NCI-H2107 treated with DMSO at 0.1 percent for 48 hours (cell line): ENCODE measurements around the gene ITGA11.

Experiments
- DNase-seq: peaks from one replicate; lab custom pipeline; 2025; ENCODE audit not compliant: unreplicated experiment; lab: John Stamatoyannopoulos, UW

The ITGA11 gene

DNA sequence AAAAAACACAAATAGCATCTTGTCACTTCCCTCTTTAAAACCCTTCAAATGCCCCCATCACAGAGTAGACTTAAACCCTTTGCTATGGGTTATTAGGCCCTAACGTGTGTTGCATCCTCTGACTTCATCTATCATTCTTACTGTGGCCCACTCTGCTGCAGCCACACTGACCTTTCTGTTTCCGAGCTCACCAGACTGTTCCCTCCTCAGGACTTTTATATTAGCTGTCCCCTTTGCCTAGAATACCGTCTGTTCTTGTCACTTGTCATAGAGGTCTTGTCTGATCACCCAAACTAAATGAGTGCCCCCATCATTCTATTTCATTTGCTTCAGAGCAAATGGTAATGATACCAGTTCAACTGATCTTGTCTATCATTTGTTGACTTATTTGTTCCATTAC is 155.3 kb downstream of the ITGA11 start:
- DNase-seq: no peak

DNA sequence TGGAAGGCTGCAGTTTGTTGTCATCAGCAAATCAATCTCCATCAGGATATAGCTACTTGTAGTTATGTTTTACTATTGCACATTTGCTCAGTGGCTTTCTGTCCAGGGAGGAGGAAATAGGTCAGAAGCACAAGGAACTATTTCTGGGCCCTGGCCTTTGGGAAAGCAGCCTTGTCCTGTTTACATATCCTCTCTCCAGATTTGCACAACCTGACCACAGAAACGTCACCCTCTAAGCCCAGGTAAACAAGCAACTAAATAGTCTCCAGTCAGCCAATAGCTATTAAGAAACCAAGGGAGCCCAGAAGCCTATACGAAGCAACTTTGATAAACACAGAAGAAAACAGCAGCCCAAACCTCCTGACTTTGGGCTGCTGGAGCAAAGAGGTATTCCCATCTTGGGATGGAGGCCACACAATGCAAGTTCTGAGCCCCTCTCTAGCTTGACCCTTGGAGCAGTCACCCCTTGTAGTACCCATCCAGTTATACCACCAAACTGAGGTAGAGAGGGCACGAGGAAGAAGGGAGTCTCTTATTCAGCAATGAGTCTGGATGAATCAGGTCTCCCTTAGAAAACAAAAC is 156.7 kb downstream of the ITGA11 start:
- no peak for DNase-seq

DNA sequence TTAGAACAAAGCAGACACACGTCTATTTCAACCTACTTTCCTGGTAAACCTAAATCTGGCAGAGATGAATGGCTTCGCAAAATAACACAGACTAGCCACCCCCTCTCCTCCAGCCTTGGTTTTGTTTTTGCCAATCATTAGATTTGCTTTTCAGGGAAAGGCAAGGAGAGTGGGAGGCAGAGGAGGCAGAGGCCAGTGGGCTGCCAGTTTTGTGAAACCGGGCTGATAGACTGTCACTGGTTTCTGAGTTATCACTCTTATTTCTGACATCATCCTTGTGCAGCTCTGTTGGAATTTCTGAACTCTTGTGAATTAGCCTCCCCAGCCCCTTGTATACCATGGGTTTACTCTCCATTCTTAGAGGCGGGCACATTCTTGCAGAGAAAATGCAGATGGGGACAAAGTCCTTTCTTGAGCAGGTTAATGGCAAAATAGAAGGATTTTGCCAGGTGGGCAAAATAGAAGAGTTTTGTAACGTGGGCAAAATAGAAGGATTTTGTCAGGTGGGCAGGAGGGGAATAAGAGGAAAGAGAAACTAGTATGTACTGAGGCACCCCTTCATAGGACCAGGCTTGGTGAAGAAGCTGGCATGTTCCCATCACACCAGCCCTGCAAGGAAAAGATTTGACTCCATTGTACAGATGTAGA is 157.6 kb downstream of the ITGA11 start:
- no peak for DNase-seq

DNA sequence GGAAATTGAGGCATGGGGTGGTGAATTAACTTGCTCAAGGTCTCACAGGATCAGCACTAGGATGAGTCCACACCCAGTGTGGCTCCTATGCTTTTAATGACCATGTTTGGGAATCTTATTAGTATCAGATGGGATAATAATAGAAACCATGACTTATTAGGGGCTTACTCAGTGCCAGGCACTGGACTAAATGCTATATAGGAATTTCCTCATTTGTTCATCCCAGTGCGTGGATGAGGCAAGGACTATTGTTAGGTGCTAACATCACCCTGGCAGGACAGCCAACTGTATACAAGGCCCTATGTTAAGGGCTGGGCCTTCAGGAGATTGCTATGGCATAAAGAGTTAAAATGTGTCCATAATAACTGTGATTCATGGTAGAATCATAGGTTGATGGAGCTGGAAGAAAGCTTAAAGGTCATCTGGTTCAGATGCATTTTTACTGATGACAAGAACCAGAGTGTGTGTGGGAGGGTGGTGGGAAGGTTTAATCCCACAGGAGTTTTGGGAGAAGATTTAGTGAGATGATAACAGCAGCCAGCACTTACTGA is 159.2 kb downstream of the ITGA11 start:
- DNase-seq: no peak

DNA sequence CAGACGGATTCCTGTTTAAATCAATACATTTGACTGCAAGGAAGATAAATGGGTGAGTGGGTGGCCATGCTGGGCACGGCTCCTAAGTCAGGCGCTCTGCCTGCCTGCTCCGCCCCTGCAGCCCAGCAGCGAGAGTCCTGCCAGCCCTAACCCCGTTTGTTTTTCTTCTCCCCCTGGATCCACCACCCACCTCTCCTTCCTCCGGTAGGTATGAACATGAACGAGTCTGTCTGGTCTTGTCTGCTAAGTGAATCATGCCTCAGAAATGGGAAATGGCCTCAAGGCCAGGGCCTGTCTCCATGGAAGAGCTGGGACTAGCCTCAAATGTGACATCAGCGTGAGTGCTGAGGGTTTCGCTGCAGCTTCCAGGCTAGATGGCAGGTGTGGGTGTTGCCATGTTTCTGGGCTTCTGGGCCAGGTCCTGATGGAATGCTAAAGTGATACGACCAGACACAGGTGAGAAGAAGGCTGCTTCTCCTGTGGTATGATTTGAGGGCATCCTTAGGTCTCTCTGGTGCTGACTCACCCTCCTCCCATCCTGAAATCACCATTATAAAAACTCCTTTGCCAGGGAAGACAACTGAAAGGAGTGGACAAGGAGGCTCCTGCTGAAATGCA is 160.0 kb downstream of the ITGA11 start:
- DNase-seq: no peak

DNA sequence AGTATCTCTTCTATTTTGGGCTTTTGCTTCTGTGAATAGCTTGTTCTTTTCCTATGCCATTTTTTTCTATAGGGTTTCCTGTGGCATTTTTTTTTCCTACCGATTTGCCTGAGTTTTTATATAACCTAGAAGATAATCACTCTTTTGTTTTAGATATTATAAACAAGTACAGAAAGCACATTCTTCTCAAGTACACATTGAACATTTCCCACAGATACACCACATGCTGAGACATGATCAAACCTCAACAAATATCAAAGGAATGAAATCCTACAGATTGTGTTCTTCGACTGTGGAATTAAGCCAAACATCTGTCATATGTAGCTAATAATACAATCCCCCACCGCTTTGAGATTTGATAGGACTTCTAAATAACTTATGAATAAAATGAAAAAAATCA is 163.6 kb downstream of the ITGA11 start:
- DNase-seq: no peak

DNA sequence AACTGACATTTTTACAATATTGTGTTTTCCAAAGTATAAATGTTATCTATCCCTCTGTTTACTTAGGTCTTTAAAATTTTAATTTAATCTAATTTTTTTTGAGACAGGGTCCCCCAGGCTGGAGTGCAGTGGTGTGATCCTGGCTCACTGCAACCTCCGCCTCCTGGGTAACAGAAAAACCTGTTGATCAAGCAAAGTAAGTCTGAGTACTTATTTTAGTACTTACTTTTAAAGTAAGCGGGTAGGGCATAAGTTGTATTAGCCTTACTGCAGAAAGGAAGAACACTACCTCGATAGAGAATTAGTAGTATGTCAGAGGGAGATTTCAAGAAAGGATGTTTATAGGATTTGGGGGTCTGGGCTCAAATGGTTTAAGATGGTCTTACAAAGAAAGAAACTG is 166.3 kb downstream of the ITGA11 start:
- DNase-seq: no peak

DNA sequence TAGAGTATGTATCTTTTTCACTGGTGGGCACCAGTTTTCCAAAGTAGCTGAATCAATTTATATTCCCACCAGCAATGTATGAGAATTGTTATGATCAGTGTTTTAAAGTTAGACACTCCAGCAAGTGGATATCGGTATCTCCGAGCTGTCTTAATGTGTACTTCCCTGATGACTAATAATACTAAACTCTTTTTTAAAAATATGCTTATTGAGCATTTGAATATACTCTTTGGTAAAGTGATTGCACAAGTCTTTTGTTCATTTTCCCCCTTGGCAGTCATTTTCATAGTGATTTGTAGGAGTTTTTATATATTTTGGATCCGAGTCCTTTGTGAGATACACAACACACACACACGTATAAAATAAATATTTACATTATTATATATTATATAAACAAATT is 166.9 kb downstream of the ITGA11 start:
- DNase-seq: no peak

DNA sequence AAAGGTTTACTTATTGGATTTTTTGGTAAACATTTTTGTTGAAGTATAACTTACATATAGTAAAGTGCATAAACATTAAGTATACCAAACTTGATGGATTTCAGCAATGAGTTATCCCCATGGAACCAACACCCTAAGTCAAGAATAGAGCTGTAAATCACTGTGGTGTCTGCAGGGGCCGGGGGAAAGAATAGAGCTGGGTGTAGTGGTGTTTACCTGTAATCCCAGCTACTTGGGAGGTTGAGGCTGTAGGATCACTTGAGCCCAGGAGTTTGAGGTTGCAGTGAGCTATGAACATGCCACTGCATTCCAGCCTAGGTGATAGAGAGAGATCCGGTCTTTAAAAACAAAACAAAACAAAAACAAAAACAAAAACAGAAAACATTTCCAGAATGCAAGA is 167.7 kb downstream of the ITGA11 start:
- no peak for DNase-seq

DNA sequence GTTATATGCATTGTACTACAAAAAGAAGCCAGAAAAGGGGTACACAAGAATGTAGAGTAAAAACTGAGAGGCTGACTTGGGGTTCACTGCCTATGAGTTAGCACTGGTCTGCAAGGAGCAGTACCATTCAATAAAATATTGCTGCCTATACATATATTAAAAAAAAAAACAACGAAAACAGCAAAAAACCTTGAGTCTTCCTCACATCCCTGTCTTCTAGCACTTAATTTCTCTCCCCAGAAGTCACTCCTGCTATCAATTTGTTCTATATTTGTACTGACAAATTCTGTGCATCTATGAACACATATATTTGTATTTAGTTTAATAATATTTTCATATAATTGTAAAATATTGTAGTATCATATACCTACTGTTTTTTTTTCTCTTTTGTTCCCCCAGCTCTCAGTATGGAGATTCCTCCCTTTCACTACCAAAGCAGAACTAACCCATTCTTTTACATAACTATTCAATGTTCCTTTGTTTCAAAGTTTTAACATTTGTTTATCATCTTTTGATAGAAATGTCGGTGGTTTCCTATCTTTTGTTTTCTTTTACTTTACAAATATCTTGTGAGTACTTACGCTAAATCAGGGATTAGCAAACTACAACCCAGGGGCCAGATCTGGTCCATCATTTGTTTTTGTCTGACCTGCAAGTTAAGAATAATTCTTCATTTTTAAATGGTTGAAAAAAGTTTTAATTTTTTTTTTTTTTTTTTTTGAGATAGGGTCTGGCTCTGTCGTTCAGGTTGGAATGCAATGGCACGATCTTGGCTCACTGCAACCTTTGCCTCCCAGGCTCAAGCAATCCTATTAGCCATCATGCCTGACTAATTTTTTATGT is 169.2 kb downstream of the ITGA11 start:
- no peak for DNase-seq

DNA sequence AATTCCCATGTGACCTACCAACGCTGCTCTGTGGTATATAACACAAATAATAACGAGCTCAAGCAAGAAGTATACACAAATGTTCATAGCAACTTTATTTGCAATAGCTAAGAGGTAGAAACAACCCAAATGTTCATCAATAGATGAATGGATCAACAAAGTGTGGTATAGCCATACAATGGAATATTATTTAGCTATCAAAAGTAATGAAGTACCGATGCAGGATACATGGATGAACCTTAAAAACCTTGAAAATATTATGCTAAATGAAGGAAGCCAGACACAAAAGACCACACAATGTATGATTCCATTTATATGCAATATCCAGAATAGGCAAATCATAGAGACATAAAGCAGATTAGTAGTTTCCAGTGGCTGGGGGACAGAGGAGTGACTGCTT is 170.0 kb downstream of the ITGA11 start:
- DNase-seq: no peak

DNA sequence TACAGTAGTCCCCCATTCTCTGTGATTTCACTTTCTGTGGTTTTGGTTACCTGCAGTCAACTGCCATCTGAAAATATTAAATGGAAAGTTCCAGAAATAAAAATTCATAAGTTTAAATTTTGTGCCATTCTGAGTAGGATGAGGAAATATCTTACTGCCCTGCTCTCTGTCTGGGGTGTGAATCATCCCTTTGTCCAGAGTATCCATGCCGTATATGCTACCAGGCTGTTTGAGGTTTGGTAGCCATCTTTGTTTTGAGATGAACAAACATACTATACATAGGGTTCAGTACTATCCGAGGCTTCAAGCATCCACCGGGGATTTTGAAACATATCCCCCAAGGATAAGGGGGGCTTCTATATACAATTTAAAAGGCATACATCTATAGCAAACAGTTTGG is 170.7 kb downstream of the ITGA11 start:
- no peak for DNase-seq

DNA sequence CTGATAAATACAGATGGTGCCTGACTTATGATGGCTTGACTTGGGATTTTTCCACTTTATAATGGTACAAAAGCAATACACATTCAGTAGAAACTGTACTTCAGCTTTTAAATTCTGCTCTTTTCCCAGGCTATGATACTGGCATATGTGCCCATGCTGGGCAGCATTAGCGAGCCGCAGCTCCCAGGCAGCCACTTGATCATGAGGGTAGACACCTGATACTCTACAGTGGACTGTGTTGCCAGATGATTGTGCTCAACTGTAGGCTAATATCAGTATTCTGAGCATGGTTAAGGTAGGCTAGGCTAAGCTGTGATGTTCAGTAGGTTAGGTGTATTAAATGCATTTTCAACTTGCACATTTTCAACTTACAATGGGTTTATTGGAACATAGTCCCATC is 172.1 kb downstream of the ITGA11 start:
- DNase-seq: peak; percentile 18

DNA sequence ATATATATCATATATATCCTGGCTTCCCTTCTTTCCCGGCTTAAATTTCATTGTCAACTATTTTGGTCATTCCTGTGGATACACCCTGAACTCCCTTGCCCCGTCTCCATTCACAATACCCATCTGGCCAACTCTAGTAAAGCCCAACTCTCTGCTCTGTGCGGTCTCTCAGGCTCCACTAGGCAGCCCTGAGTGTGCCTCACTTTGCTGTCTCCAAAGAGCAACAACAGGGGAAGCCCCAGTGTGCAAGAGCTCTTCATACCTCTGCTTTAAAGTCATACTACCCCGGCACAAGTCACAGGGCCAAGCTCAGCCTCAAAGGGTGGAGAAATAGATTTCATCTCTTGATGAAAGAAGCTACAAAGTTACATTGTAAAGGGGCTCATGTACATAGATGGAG is 173.3 kb downstream of the ITGA11 start:
- DNase-seq: no peak

DNA sequence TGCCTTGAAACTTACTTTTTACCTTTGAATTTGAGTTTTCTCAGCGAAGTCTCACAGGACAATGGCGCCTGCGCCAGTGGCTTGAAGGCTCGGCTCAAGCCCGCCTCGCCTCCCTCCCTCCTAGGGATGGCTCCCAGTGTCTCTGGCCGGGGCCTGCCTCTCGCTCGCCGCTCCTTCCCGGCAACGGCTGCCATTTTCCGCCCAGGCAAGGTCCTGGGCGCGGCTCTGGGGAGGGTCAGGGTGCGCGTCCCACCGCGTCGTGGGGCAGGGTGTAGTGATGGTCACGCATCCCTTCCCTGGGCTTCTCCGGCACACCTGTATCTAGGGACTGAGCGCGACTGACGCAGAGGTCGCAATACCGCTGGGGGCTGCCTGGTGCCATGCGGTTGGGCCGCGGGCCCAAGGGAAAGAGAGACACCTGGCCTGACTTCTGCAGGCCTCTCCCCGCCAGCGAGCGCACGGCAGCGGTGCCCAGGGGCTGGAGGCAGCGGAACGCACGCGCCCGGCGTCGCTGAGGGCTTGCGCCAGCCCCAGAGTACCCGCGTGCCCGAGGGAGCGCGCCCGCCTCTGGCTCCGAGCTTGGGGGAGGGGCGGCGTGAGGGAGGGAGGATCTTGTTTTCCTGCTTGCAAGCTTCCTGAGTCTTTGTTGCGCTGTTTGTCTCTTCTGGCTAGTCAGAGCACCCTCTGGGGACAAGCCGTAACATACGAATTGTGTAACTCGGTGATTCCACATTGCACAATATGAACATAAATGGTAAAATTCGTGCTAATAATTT is 175.1 kb downstream of the ITGA11 start:
- peak; percentile 64 for DNase-seq

DNA sequence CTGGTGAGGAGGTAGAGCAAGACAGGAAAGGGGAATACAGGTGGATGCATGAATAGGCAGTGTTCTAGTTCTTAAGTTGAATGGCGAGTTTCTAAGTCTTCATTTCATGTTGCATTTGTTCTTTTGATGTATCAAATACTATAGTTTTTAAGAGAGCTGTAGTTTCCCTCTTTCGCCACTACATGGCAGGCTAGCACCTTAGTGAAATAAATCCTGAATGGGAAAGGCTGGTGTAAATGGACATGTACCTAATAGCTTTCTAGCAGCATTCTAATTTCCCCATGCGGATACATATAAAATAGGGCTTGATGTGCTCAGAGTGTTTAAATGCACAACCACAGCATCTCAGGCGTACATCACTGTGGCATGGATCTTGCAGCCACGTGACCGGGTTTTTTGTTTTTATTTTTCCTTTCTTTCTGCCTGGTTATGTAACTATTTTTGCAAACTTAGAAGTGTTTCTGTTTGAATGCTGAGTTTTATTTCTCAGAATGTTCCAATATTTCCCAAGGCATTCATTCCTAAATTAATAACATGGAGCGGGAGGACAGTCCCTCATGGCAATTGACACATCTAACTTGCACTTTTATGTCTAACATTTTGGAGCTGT is 178.9 kb downstream of the ITGA11 start:
- DNase-seq: peak; percentile 67

DNA sequence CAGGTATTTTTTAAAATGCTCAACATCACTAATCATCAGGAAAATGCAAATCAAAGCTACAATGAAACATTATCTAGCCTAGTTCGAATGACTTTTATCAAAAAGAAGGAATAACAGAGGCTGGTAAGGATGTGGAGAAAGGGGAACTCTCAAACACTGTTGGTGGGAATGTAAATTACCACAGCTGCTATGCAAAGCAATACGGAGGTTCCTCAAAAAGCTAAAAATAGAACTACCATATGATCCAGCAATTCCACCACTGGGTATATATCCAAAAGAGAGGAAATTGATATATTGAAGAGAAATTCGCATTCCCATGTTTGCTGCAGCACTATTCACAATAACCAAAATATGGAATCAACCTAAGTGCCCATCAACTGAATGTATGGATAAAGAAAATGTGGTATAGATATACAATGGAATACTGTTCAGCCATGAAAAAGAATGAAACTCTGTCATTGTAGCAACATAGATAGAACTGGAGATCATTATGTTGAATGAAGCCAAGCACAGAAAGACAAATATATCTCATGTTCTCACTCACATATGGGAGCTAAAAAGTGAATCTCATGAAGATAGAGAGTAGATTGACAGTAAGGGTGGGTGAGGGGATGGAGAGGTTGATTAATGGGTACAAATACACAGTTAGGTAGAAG is 182.8 kb downstream of the ITGA11 start:
- no peak for DNase-seq
